A673 (cell line): ENCODE measurements around the gene SLC35C1. TPM values are rescaled to one million over a fixed set of nuclear protein-coding genes. Genes with fewer than 3 reads are reported as not detected.
A peak's percentile ranks its signal among the peaks of the same experiment; 100 is the strongest.

ENCODE experiments used
- BruUV-seq: library from RNA; stranded (reverse); fragments of 400-500 nt; replicated peaks from 2 replicates; lab custom pipeline; 2021; lab: Mats Ljungman, UMichigan
- CTCF ChIA-PET: fragments of 300-600 bp; sonication (Branson Sonifier 250); formaldehyde crosslinking; loops from one replicate; lab custom pipeline; 2022; ENCODE audit warnings: antibody characterized with exemption; lab: Charles Lee
- POLR2A ChIA-PET: fragments of 300-600 bp; sonication (Branson Sonifier 250); formaldehyde crosslinking; loops from one replicate; lab custom pipeline; 2022; ENCODE audit warnings: antibody characterized with exemption; ENCODE audit not compliant: low non-redundant PET; lab: Charles Lee
- DNase-seq: peaks from one replicate; pipeline ENCODE4 v3.0.0-alpha.2; 2015; ENCODE audit warnings: low spot score
- H3K27ac ChIP-seq: fragments of 200-600 bp; sonication (generic); 2 replicates; pipeline ENCODE4 v1.5.1; 2016; ENCODE audit warnings: mixed run types, low read depth, mild to moderate bottlenecking, mixed read lengths, antibody characterized with exemption, low read length; ENCODE audit not compliant: poor library complexity, severe bottlenecking
- H3K27me3 ChIP-seq: fragments of 200-600 bp; sonication (generic); replicated peaks from 2 replicates; pipeline ENCODE4 v1.6.1; 2017; ENCODE audit warnings: mixed run types, low read depth, mild to moderate bottlenecking, mixed read lengths, antibody characterized with exemption, low read length; ENCODE audit not compliant: insufficient read depth, poor library complexity
- H3K36me3 ChIP-seq: fragments of 200-600 bp; sonication (generic); 2 replicates; pipeline ENCODE4 v1.6.1; 2016; ENCODE audit warnings: mixed run types, mild to moderate bottlenecking, mixed read lengths, antibody characterized with exemption, low read length; ENCODE audit not compliant: insufficient read depth, poor library complexity, severe bottlenecking
- H3K4me1 ChIP-seq: fragments of 200-600 bp; sonication (generic); 2 replicates; pipeline ENCODE4 v1.6.1; 2017; ENCODE audit warnings: mixed run types, mild to moderate bottlenecking, mixed read lengths, antibody characterized with exemption, low read length; ENCODE audit not compliant: insufficient read depth, poor library complexity, severe bottlenecking
- H3K4me3 ChIP-seq: fragments of 200-600 bp; sonication (generic); 2 replicates; pipeline ENCODE4 v1.5.1; 2016; ENCODE audit warnings: low read depth, mixed run types, mild to moderate bottlenecking, mixed read lengths, low read length; ENCODE audit not compliant: poor library complexity, severe bottlenecking
- H3K9me3 ChIP-seq: fragments of 200-600 bp; sonication (generic); 2 replicates; pipeline ENCODE4 v1.6.1; 2016; ENCODE audit warnings: mixed run types, low read depth, mild to moderate bottlenecking, mixed read lengths, antibody characterized with exemption, low read length; ENCODE audit not compliant: poor library complexity, severe bottlenecking
- EZH2 ChIP-seq: fragments of 200-600 bp; sonication (generic); IDR thresholded peaks from 2 replicates; pipeline ENCODE4 v1.6.1; 2017; ENCODE audit warnings: borderline replicate concordance, low read depth, mild to moderate bottlenecking, mixed read lengths, antibody characterized with exemption, low read length; ENCODE audit not compliant: poor library complexity, severe bottlenecking
- intact Hi-C: fragments of 100-400 bp; cut with micrococcal nuclease; formaldehyde crosslinking; loops from one replicate; pipeline ENCODE4 v1.10.0; 2022; ENCODE audit not compliant: unreplicated experiment
- total RNA-seq: library from RNA; stranded (reverse); gene quantifications from 2 replicates; pipeline ENCODE4 v1.2.3, GENCODE V29; 2021
- TF ChIP-seq, protein P1 (sequence below): fragments of 300-800, 200-600 bp; sonication (generic); conservative IDR thresholded peaks from 2 replicates; pipeline ENCODE4 v1.5.1; 2017; ENCODE audit warnings: low read depth, mild to moderate bottlenecking, antibody characterized with exemption, low read length, moderate library complexity, mixed read lengths

SLC35C1 gene
- total RNA-seq, 1 experiment from 2014 or later, result 32.5 TPM

DNA sequence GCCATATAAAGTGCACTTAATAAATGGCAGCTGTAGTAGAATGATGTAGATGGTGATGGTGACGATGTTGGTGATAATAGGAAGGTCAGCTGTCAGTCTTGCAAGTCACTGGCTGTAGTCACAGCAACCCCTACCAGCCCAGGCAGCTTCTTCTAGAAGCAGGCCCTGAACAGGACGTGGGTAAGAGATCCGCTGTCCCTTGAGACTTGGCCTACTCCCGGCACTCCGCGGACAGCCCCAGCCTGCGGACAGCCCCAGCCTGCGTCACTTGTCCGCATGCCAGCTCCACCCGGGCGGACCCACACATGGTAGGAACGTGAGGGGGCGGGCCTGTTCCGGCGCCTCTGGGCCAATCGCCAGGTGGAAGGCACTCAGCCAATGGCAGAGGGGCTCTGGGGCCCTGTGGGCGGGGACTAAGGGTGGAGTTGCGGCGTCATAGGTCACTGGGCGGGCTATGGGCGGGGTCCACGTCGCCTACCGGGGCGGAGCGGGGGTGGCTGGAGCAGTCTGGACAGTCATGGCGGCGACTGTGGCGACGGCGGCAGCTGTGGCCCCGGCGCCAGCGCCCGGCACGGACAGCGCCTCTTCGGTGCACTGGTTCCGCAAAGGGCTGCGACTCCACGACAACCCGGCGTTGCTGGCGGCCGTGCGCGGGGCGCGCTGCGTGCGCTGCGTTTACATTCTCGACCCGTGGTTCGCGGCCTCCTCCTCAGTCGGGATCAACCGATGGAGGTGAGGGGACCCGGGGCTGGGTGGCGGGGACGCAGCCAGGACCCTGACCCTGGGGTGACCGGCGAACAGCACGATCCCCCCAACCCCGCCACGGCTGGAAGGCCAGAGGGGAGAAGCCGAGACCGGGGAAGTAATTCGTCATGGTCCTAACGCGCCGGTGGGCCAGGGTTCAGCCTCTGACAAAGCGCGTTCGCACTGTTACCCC is 42.3 kb downstream of the SLC35C1 start, which contains the start of gene CRY2:
Gene CRY2 (plus strand): TSS at position 502 of the 937 bp plus-strand sequence. CDS start 16 bp downstream, at position 518.
- TF ChIP-seq, protein P1, sequence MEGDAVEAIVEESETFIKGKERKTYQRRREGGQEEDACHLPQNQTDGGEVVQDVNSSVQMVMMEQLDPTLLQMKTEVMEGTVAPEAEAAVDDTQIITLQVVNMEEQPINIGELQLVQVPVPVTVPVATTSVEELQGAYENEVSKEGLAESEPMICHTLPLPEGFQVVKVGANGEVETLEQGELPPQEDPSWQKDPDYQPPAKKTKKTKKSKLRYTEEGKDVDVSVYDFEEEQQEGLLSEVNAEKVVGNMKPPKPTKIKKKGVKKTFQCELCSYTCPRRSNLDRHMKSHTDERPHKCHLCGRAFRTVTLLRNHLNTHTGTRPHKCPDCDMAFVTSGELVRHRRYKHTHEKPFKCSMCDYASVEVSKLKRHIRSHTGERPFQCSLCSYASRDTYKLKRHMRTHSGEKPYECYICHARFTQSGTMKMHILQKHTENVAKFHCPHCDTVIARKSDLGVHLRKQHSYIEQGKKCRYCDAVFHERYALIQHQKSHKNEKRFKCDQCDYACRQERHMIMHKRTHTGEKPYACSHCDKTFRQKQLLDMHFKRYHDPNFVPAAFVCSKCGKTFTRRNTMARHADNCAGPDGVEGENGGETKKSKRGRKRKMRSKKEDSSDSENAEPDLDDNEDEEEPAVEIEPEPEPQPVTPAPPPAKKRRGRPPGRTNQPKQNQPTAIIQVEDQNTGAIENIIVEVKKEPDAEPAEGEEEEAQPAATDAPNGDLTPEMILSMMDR, result no peak
- no peak for TF ChIP-seq EZH2
- DNase-seq, result peak; percentile 100
- Histone ChIP-seq H3K27ac (peak within 1 kb of the TSS; percentile 87), H3K36me3 (no peaks in the 10 kb centered on the region), H3K9me3 (no peaks in the 10 kb centered on the region), H3K4me3 (peak within 1 kb of the TSS; percentile 74), H3K4me1 (peaks cover 25% of the 10 kb centered on the region), H3K27me3 (peaks cover 12% of the 10 kb centered on the region)
- intact Hi-C loops, result loop anchor here (1.0 to 10.0 kb wide), 3 partner anchors 70 to 278 kb away; partner anchors contain the start of genes PEX16 and PHF21A
- ChIA-PET POLR2A (interaction anchor here (0.5 to 1.4 kb wide), 4 partner anchors 9 to 1199 kb away, joined by 4 to 14 read pairs (median 10); no protein-coding TSS in a partner anchor), CTCF (interaction anchor here (0.5 to 1.2 kb wide), 7 partner anchors 12 to 267 kb away, joined by 4 to 8 read pairs (median 4); no protein-coding TSS in a partner anchor)
- BruUV-seq, result no TSS peak

DNA sequence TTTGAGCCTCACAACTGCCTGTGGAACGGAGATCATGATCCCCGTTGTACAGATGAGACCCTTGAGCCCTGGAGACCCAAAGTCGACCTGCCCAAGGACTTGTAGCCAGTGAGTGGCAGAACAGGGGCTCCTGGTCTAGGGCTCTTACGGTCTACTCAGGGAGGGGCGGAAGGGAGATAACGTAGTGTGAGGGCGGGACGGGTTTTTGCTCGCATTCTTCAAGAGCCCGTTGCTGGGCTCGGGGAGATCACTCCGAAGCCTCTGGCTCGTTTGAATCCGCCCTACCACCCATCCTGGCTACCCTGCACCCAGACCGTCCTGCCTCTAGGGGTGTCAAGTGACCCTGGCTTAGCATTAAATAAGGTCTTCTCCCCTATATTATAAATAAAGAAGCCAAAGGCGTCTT is 43.0 kb downstream of the SLC35C1 start:
- no TSS peak for BruUV-seq
- H3K36me3 ChIP-seq, result no peaks in the 10 kb centered on the region
- peak overlapping the region; percentile 74 for H3K4me3 ChIP-seq
- intact Hi-C loops, result loop anchor here (1.0 to 10.0 kb wide), 3 partner anchors 69 to 277 kb away; partner anchors contain the start of genes PEX16 and PHF21A
- TF ChIP-seq, protein P1, result peak; percentile 37
- TF ChIP-seq EZH2, result no peak
- POLR2A ChIA-PET, result no interaction called here
- DNase-seq, result peak; percentile 82
- no peaks in the 10 kb centered on the region for H3K9me3 ChIP-seq
- CTCF ChIA-PET, result interaction anchor here (0.6 to 0.8 kb wide), 4 partner anchors 25 to 1231 kb away, joined by 6 to 10 read pairs (median 8); no protein-coding TSS in a partner anchor
- peaks cover 12% of the 10 kb centered on the region for H3K27me3 ChIP-seq
- H3K27ac ChIP-seq, result peak overlapping the region; percentile 87
- H3K4me1 ChIP-seq, result peaks cover 32% of the 10 kb centered on the region

DNA sequence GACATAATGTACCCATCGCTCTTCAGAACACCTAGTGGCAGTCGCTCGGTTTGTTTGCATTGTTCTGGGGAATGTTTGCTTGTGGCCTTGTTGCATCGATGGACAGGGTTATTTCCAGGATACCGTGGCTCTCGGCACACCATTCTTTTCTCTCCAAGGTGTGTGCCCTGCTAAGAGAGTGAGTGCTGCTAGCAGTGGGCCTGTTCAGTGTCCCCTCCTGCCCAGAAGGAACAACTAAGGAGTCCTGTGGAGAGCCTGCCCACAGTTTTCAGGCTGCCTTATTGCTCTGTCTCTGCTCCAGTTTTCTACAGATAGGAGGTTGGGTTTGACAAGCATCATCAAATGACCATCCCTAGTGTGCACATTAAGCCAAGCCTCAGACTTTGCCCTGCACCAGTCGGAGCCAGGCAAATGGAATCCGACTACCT is 43.7 kb downstream of the SLC35C1 start:
- no TSS peak for BruUV-seq
- POLR2A ChIA-PET, result no interaction called here
- H3K9me3 ChIP-seq, result no peaks in the 10 kb centered on the region

More for the DNA sequence above, 43.7 kb downstream of the SLC35C1 start:
- Histone ChIP-seq H3K27ac (no peak overlapping the region), H3K27me3 (peaks cover 12% of the 10 kb centered on the region), H3K4me3 (peak overlapping the region; percentile 74), H3K36me3 (no peaks in the 10 kb centered on the region), H3K4me1 (peaks cover 32% of the 10 kb centered on the region)
- intact Hi-C loops, result loop anchor here (5.0 to 10.0 kb wide), 2 partner anchors 69 to 276 kb away; partner anchors contain the start of genes PEX16 and PHF21A
- CTCF ChIA-PET, result interaction anchor here (0.6 to 0.8 kb wide), 3 partner anchors 24 to 1232 kb away, joined by 6 to 10 read pairs (median 9); no protein-coding TSS in a partner anchor
- TF ChIP-seq, protein P1, result no peak
- no peak for TF ChIP-seq EZH2
- no peak for DNase-seq
